ENCODE data around the gene IKZF4. TPM values are rescaled to one million over a fixed set of nuclear protein-coding genes. Genes with fewer than 3 reads are reported as not detected.
A peak's percentile ranks its signal among the peaks of the same experiment; 100 is the strongest.

Gene IKZF4
- total RNA-seq, 1 experiment from 2014 or later = 13.6 TPM

GRCh38 chr12:56080556-56081138 is 59.8 kb downstream of the IKZF4 start (continued):
- TF ChIP-seq CDX4 (CRISPR knock-in tag; IDR thresholded peaks at IDR 0.05; ENCODE audit: borderline replicate concordance) (no peak), STAT6 (CRISPR knock-in tag; conservative IDR thresholded peaks at IDR 0.05; ENCODE audit: low read depth) (no peak), MAX (CRISPR knock-in tag; IDR thresholded peaks at IDR 0.05) (no peak), GTF2I (CRISPR knock-in tag; conservative IDR thresholded peaks at IDR 0.05) (no peak), TP53 (CRISPR knock-in tag; IDR thresholded peaks at IDR 0.05) (no peak), GRHL2 (CRISPR knock-in tag; IDR thresholded peaks at IDR 0.05; ENCODE audit: insufficient replicate concordance, severe bottlenecking) (no peak), KAT7 (CRISPR knock-in tag; IDR thresholded peaks at IDR 0.05; ENCODE audit: borderline replicate concordance) (no peak), OVOL2 (CRISPR knock-in tag; IDR thresholded peaks at IDR 0.05; ENCODE audit: borderline replicate concordance) (no peak), ZNF532 (CRISPR knock-in tag; IDR thresholded peaks at IDR 0.05; ENCODE audit: borderline replicate concordance) (no peak), SP1 (CRISPR knock-in tag; conservative IDR thresholded peaks at IDR 0.05) (0 out of 2 replicates have a peak, but pooled peaks have one; percentile 6), SOX15 (CRISPR knock-in tag; IDR thresholded peaks at IDR 0.05) (no peak), IRF1 (CRISPR knock-in tag; IDR thresholded peaks at IDR 0.05) (no peak), ZNF396 (CRISPR knock-in tag; IDR thresholded peaks at IDR 0.05; ENCODE audit: borderline replicate concordance) (no peak), E2F5 (CRISPR knock-in tag; IDR thresholded peaks at IDR 0.05) (peak; percentile 41; the same call in 1 of the 2 replicates), GABPB1 (CRISPR knock-in tag; IDR thresholded peaks at IDR 0.05) (peak; percentile 84), ZBTB21 (CRISPR knock-in tag; IDR thresholded peaks at IDR 0.05; ENCODE audit: borderline replicate concordance) (no peak)

Measured in WTC11 (cell line).